ENCODE data around the gene ZNF888.
A peak's percentile ranks its signal among the peaks of the same experiment; 100 is the strongest.
"Not testable (repeated sequence)": the region's sequence is repeated elsewhere in the genome, so short reads cannot be mapped to it uniquely, and the experiment has no call there.

ZNF888 gene

DNA sequence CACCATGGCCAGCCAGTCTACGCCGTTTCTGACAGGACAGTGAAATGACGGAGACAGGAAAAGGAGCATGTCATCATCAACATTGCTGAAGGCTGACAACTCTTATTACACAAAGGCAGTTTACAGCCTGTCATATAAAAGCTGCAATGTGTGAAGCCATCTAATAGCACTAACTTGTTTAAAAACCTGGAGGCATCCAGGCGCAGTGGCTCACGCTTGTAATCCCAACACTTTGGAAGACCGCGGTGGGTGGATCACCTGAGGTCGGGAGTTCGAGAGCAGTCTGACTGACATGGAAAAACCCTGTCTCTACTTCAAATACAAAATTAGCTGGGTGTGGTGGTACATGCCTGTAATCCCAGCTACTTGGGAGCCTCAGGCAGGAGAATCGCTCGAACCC, 55.2 kb downstream of the ZNF888 start:
- DNase-seq: not testable (repeated sequence)

DNA sequence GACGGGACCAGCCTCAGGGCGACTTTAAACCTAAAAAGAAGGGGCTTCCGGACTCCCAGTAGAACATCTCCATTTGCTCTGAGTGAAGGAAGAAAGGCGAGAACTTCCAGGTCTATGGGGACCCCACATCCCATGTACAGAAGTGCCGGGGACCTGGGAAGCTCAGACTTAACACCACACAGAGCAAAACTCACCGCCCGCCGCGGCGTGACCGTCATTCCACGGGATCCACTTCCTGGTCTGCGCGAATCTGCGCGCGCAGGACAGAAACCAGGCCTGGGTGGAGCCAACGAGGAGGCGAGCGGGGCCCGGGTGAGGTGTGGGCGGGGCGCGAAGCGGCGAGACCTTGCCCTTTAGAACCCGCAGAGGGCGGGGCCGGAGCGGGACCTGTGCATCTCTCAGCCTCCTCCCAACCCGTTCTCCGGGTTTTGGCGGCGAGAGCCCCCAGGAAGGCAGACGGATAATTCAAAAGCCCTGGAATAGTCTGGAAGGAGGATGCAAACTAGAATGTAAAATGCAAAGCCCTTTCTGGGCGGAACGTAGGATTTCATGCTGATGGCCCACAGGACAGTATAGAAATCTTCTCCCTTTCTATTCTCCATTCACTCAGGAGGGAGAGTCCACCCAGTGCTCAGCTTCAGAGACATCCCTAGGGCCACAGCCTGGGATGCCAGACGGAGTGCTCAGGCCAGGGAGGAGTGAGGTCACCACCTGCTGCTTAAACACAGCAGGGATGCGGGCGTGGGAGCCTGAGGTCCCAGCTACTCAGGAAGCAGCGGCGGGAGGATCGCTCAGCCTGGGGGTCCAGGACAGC, 65.6 kb downstream of the ZNF888 start, which contains the start of gene ZNF468:
ZNF468 (minus strand) TSS at position 242 of the 814 bp plus-strand sequence. CDS start 3,347 bp downstream, outside the sequence.
- DNase-seq: peak; percentile 89

DNA sequence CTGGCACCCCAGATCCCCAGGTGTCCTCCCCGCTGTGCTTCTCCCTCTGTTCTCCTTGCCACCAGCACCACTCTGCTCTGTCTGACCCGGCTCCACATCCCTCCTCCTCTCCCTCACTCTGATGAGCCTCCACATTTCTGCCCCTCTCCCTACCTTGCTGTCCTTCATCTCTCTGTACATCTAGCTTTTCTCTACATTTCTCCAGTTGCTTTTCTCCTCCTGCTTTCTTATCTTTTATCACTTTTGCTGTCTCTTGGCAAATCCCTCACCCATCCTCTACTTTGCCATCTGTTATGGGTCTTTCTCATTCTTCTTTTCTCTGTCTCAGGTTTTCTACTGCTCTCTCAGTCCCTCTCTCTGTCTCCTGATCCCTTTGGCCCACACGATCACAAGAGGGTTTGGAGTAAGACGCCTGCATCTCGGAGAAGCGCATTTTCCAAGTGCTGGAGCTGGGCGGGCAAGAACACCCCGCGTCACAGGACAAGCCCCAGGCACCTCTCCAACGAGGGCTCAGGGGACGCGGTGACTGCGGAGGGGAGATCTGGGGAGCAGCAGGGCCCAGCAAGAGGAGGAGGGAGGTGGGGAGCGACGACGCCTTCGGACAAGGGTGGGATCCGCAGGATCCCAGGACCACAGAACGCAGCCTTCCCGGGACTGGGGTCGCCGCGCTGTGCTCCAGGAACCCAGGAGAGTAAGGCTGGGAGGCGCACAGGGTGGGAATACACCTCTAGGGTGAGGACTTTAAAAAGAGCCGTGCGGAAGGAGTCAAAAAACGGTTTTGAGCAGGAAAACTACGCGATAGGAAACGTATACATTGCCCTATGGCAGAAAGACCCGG, 66.5 kb downstream of the ZNF888 start:
- DNase-seq: peak; percentile 62
